IMR-90 (cell line): ENCODE data around the gene SSR1. TPM values are rescaled to one million over a fixed set of nuclear protein-coding genes. Genes with fewer than 3 reads are reported as not detected.

Experiments used
- ATAC-seq: fragments of 200-7000 bp; cut with Tn5 transposase; 2 replicates; pipeline ENCODE4 v1.9.1; 2020; ENCODE audit warnings: low read depth, mild to moderate bottlenecking, moderate library complexity
- BruUV-seq: library from RNA; stranded (reverse); fragments of 400-500 nt; replicated peaks from 2 replicates; lab custom pipeline; 2021; lab: Mats Ljungman, UMichigan
- CTCF ChIA-PET: fragments of 300-600 bp; formaldehyde crosslinking; extraction: SDS; loops from one replicate; lab custom pipeline; 2021; ENCODE audit warnings: antibody characterized with exemption; lab: Yijun Ruan, JAX
- POLR2A ChIA-PET: fragments of 300-600 bp; sonication (Branson Sonifier 250); formaldehyde crosslinking; loops from one replicate; lab custom pipeline; 2022; ENCODE audit warnings: antibody characterized with exemption; ENCODE audit not compliant: unreplicated experiment; lab: Charles Lee
- DNase-seq: peaks from one replicate; pipeline ENCODE4 v3.0.0; 2013
- H2AFZ ChIP-seq: replicated peaks from 2 replicates; pipeline ENCODE3; 2013; ENCODE audit warnings: low read length, mild to moderate bottlenecking; ENCODE audit not compliant: poor library complexity
- H2AK5ac ChIP-seq: 2 replicates; pipeline ENCODE4 v1.6.1; 2013; ENCODE audit warnings: low read depth, low read length, inconsistent platforms
- H2AK9ac ChIP-seq: replicated peaks from 2 replicates; pipeline ENCODE3; 2013; ENCODE audit warnings: mild to moderate bottlenecking, low read depth, low read length, moderate library complexity; ENCODE audit not compliant: poor library complexity
- H2BK120ac ChIP-seq: 2 replicates; pipeline ENCODE4 v1.6.1; 2013; ENCODE audit warnings: low read depth, low read length, inconsistent platforms
- H2BK15ac ChIP-seq: 3 replicates; pipeline ENCODE4 v1.6.1; 2013; ENCODE audit warnings: low read depth, low read length, inconsistent platforms
- H2BK20ac ChIP-seq: 2 replicates; pipeline ENCODE4 v1.6.1; 2013; ENCODE audit warnings: low read depth, mild to moderate bottlenecking, inconsistent platforms, low read length, moderate library complexity
- H2BK5ac ChIP-seq: 2 replicates; pipeline ENCODE4 v1.6.1; 2013; ENCODE audit warnings: mild to moderate bottlenecking, low read depth, low read length, inconsistent platforms; ENCODE audit not compliant: poor library complexity, severe bottlenecking
- H3K14ac ChIP-seq: replicated peaks from 2 replicates; pipeline ENCODE4 v1.6.1; 2013; ENCODE audit warnings: low read depth, low read length, inconsistent platforms
- H3K18ac ChIP-seq: 2 replicates; pipeline ENCODE4 v1.6.1; 2013; ENCODE audit warnings: low read depth, low read length, control low read depth
- H3K23ac ChIP-seq: 2 replicates; pipeline ENCODE4 v1.6.1; 2013; ENCODE audit warnings: low read depth, low read length, inconsistent platforms
- H3K27ac ChIP-seq: 2 replicates; pipeline ENCODE4 v1.5.1; 2013; ENCODE audit warnings: mild to moderate bottlenecking, control low read depth, low read length; ENCODE audit not compliant: insufficient read depth
- H3K27me3 ChIP-seq: 2 replicates; pipeline ENCODE4 v1.6.1; 2013; ENCODE audit warnings: low read length; ENCODE audit not compliant: control insufficient read depth, insufficient read depth
- H3K36me3 ChIP-seq: 2 replicates; pipeline ENCODE4 v1.6.1; 2013; ENCODE audit warnings: low read length, mixed read lengths; ENCODE audit not compliant: control insufficient read depth, insufficient read depth
- H3K4ac ChIP-seq: 2 replicates; pipeline ENCODE4 v1.6.1; 2013; ENCODE audit warnings: low read depth, low read length, inconsistent platforms
- H3K4me1 ChIP-seq: 2 replicates; pipeline ENCODE4 v1.6.1; 2013; ENCODE audit warnings: low read length, mixed read lengths; ENCODE audit not compliant: control insufficient read depth, insufficient read depth
- H3K4me2 ChIP-seq: 2 replicates; pipeline ENCODE4 v1.6.1; 2013; ENCODE audit warnings: low read depth, mild to moderate bottlenecking, control low read depth, low read length, moderate library complexity
- H3K4me3 ChIP-seq: 2 replicates; pipeline ENCODE4 v1.5.1; 2013; ENCODE audit warnings: low read depth, mild to moderate bottlenecking, control low read depth, low read length, moderate library complexity; ENCODE audit not compliant: insufficient read depth
- H3K56ac ChIP-seq: 2 replicates; pipeline ENCODE4 v1.6.1; 2013; ENCODE audit warnings: low read length, inconsistent platforms; ENCODE audit not compliant: insufficient read depth; ENCODE audit errors: extremely low read depth
- H3K79me1 ChIP-seq, 2 experiments: 2 replicates each; pipeline ENCODE4 v1.6.1; 2013; ENCODE audit warnings: low read length in 2 of 2, inconsistent platforms in 1 of 2, low read depth in 1 of 2
- H3K9ac ChIP-seq: 2 replicates; pipeline ENCODE4 v1.6.1; 2013; ENCODE audit warnings: low read depth, low read length, control low read depth
- H3K9me1 ChIP-seq: 2 replicates; pipeline ENCODE4 v1.6.1; 2013; ENCODE audit warnings: low read length, inconsistent platforms; ENCODE audit not compliant: insufficient read depth
- H3K9me3 ChIP-seq: 2 replicates; pipeline ENCODE4 v1.6.1; 2013; ENCODE audit warnings: low read length; ENCODE audit not compliant: control insufficient read depth, insufficient read depth
- H4K20me1 ChIP-seq: 2 replicates; pipeline ENCODE4 v1.6.1; 2013; ENCODE audit warnings: low read length, inconsistent platforms; ENCODE audit not compliant: insufficient read depth
- H4K5ac ChIP-seq: 2 replicates; pipeline ENCODE4 v1.6.1; 2013; ENCODE audit warnings: mild to moderate bottlenecking, low read depth, low read length, control low read depth
- H4K8ac ChIP-seq, 2 experiments: 2 replicates each; pipeline ENCODE4 v1.6.1; 2013; ENCODE audit warnings: low read depth in 2 of 2, low read length in 2 of 2, control low read depth in 1 of 2, inconsistent platforms in 1 of 2
- H4K91ac ChIP-seq: 2 replicates; pipeline ENCODE4 v1.6.1; 2013; ENCODE audit warnings: low read depth, low read length, inconsistent platforms; ENCODE audit not compliant: insufficient read depth
- BHLHE40 ChIP-seq: fragments of 150-350 bp; IDR thresholded peaks from 2 replicates; pipeline ENCODE4 v1.6.1; 2016; ENCODE audit warnings: mild to moderate bottlenecking, low read depth, low read length
- MAFK ChIP-seq: IDR thresholded peaks from 2 replicates; pipeline ENCODE4 v1.6.1; 2012; ENCODE audit warnings: low read depth, low read length, improper control_type of control experiment
- MXI1 ChIP-seq: IDR thresholded peaks from 2 replicates; pipeline ENCODE4 v1.6.1; 2012; ENCODE audit warnings: low read depth, mild to moderate bottlenecking, low read length, moderate library complexity, borderline replicate concordance
- WGBS, 2 experiments: methylation state at CpG; one replicate each; pipeline versions ENCODE4 v1.1.5 to v1.1.7; 2013; ENCODE audit warnings: missing lambda C conversion rate in 2 of 2; ENCODE audit not compliant: insufficient read length in 1 of 2; ENCODE audit errors: extremely low coverage in 2 of 2; 5-methylcytosine and 5-hydroxymethylcytosine counted together
- dilution Hi-C: fragments of 300-500 bp; cut with HindIII; formaldehyde crosslinking; loops from one replicate; pipeline ENCODE4 v1.14.3; 2018; ENCODE audit warnings: low sequenced_read_pairs; ENCODE audit not compliant: unreplicated experiment
- in situ Hi-C: fragments of 300-500 bp; cut with MboI; formaldehyde crosslinking; loops from 3 replicates; pipeline ENCODE4 v1.14.3; 2019; ENCODE audit warnings: low sequenced_read_pairs, inconsistent platforms, mixed read lengths
- intact Hi-C: fragments of 100-400 bp; cut with micrococcal nuclease; formaldehyde crosslinking; loops from 2 replicates; pipeline ENCODE4 v1.10.0; 2022
- polyA plus RNA-seq, 3 experiments: library from polyadenylated mRNA; depleted of rRNA; stranded (reverse); fragments of >200 nt; gene quantifications; 2 replicates each; pipeline ENCODE4 v1.2.3, GENCODE V29; 2012; ENCODE audit warnings: low replicate concordance in 1 of 3
- total RNA-seq: library from RNA; depleted of rRNA; stranded (reverse); fragments of >200 nt; gene quantifications from 2 replicates; pipeline ENCODE4 v1.2.3, GENCODE V29; 2012
- TF ChIP-seq, protein P1 (sequence below): conservative IDR thresholded peaks from 2 replicates; pipeline ENCODE4 v1.5.1; 2012; ENCODE audit warnings: mild to moderate bottlenecking, low read depth, low read length, improper control_type of control experiment

SSR1 gene
- total and polyA plus RNA-seq, 2 of the 4 experiments (the other 2 are of a cell fraction): 110 to 120 TPM

DNA sequence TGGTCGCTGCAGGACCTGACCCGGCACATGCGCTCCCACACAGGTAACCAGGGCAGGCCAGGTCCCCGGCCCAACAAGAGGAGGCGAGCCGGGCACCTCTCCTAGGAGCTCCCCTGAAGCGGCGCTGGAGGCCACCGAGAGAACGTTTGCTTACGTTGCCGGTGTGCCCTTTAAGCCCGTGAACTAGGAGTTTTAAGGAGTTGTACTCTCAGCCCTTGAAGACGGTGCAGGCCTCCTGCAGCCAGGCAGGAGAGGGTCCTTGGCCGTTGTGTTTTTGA is 65.9 kb downstream of the SSR1 start:
- Histone ChIP-seq H3K14ac (no peak overlapping the region), H3K9me1 (no peaks in the 10 kb centered on the region), H3K4ac (no peak overlapping the region), H3K27me3 (no peaks in the 10 kb centered on the region), H4K5ac (no peak overlapping the region), H2BK20ac (no peak overlapping the region), H2AK9ac (no peak overlapping the region), H4K91ac (no peak overlapping the region), H3K56ac (no peak overlapping the region), H3K9me3 (no peaks in the 10 kb centered on the region), H4K20me1 (peaks cover 15% of the 10 kb centered on the region), H2AK5ac (no peak overlapping the region), H2BK120ac (no peak overlapping the region), H3K18ac (no peak overlapping the region), H3K79me1 (peaks cover 6 to 43% of the 10 kb centered on the region in 2 experiments; a peak in 2 of 4 replicates), H3K4me1 (peaks cover 6% of the 10 kb centered on the region), H3K9ac (no peak overlapping the region), H3K27ac (no peak overlapping the region), H3K36me3 (peaks cover 45% of the 10 kb centered on the region), H3K23ac (no peak overlapping the region), H2BK15ac (no peak overlapping the region), H3K4me3 (no peak overlapping the region), H3K4me2 (no peak overlapping the region), H2AFZ (no peak overlapping the region), H2BK5ac (no peak overlapping the region), H4K8ac (no peak overlapping the region)
- in situ Hi-C loops (loop anchor here (5.0 to 10.0 kb wide), 2 partner anchors 525 to 572 kb away; no protein-coding TSS in a partner anchor), dilution Hi-C loops (no loop called here), intact Hi-C loops (loop anchor here (10.0 kb wide), 1 partner anchor 332 kb away; no protein-coding TSS in a partner anchor)
- DNase-seq: no peak
- no TSS peak for BruUV-seq
- 99% methylated on average over 14 of the region's 15 CpGs; no CpG with 5 or more reads in 1 of the 2 experiments for WGBS, 2 experiments
- TF ChIP-seq MXI1 (no peak), MAFK (no peak), BHLHE40 (no peak)
- TF ChIP-seq, protein P1, sequence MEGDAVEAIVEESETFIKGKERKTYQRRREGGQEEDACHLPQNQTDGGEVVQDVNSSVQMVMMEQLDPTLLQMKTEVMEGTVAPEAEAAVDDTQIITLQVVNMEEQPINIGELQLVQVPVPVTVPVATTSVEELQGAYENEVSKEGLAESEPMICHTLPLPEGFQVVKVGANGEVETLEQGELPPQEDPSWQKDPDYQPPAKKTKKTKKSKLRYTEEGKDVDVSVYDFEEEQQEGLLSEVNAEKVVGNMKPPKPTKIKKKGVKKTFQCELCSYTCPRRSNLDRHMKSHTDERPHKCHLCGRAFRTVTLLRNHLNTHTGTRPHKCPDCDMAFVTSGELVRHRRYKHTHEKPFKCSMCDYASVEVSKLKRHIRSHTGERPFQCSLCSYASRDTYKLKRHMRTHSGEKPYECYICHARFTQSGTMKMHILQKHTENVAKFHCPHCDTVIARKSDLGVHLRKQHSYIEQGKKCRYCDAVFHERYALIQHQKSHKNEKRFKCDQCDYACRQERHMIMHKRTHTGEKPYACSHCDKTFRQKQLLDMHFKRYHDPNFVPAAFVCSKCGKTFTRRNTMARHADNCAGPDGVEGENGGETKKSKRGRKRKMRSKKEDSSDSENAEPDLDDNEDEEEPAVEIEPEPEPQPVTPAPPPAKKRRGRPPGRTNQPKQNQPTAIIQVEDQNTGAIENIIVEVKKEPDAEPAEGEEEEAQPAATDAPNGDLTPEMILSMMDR: no peak
- ChIA-PET CTCF (no interaction called here), POLR2A (no interaction called here)
- no peak for ATAC-seq
